ENCODE measurements around the gene PCDHA1.
"Not testable (repeated sequence)": the region's sequence is repeated elsewhere in the genome, so short reads cannot be mapped to it uniquely, and the experiment has no call there.

Gene PCDHA1

GRCh38 chr5:140849831-140850634 is 64.1 kb downstream of the PCDHA1 start:
- DNase-seq = not testable (repeated sequence)

DNA sequence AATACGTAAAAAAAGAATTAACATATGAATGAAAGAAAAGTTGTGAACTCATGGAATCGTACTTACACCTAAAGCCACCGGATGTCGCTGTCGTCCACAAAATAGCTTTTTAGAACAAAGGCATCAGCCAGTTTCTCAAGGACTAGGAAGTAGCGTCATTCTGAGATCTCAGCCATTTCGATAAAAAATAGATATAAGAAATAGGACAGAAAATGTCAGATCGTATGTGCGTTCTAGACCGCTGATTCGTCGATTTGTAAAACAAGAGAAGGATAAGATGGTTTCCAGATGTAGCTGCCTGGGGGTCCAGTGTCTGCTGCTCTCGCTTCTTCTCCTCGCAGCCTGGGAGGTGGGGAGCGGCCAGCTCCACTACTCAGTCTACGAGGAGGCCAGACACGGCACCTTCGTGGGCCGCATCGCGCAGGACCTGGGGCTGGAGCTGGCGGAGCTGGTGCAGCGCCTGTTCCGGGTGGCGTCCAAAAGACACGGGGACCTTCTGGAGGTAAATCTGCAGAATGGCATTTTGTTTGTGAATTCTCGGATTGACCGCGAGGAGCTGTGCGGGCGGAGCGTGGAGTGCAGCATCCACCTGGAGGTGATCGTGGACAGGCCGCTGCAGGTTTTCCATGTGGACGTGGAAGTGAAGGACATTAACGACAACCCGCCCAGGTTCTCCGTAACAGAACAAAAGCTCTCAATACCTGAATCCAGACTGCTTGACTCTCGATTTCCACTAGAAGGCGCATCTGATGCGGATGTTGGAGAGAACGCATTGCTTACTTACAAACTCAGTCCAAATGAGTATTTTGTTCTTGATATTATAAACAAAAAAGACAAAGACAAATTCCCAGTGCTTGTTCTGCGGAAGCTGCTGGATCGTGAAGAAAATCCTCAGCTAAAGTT is 70.1 kb downstream of the PCDHA1 start, which contains the start of gene PCDHA10:
PCDHA10 (plus strand) TSS at position 126 of the 903 bp plus-strand sequence; CDS start at position 278, 152 bp downstream.
- peak in 1 of 14 donors; percentile 6 for DNase-seq

- no peak for DNase-seq
These were observed 71.4 kb downstream of the PCDHA1 start for GRCh38 chr5:140857177-140857986.

- DNase-seq = no peak
These were observed 72.0 kb downstream of the PCDHA1 start for GRCh38 chr5:140857987-140858240.

DNA sequence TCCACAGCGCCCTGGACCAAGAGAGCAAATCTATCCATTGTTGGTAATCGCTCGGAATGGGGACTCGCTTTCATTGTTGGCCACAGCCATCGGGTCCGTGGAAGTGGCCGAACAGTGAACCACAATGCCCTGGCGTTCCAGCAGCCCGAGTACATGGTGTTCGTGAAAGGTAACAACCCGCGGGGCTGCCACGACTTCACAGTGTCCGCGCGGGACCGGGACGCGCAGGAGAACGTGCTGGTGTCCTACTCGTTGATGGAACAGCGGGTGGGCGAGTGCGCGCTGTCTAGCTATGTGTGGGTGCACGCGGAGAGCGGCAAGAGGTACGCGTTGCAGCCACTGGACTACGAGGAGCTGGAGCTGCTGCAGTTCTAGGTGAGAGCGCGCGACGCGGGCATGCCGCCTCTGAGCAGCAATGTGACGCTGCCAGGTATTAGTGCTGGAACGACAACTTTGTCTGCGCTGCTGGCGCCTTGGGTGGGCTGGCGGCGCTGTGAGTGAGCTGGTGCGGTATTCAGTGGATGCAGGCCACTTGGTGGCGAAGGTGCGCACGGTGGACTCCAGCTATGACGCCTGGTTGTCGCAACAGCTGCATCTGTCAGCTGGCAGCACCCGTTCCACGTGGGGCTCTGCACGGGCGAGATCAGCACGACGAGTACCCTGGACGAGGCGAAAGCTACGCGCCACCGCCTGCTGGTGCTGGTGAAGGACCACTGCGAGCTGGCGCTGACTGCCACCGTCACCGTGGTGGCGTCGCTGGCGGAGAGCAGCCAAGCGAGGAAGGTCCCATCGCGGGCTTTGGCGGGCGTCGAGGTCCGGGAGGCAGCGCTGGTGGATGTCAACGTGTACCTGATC is 76.7 kb downstream of the PCDHA1 start:
- no peak for DNase-seq

- peak in 1 of 14 donors; percentile 47 for DNase-seq
These were observed 83.0 kb downstream of the PCDHA1 start, which contains the start of gene PCDHA11 for GRCh38 chr5:140868721-140869554. TSS of gene PCDHA11 (plus strand) at chr5:140868957. CDS start at chr5:140869104, 147 bp downstream.

- no peak for DNase-seq
These were observed 83.6 kb downstream of the PCDHA1 start for GRCh38 chr5:140869555-140869886.

GRCh38 chr5:140870221-140871201 is 84.6 kb downstream of the PCDHA1 start:
- no peak for DNase-seq

- peak in 1 of 14 donors; percentile 30 for DNase-seq
These were observed 89.4 kb downstream of the PCDHA1 start, which contains the start of gene PCDHA12 for GRCh38 chr5:140875085-140876065. TSS of gene PCDHA12 (plus strand) at chr5:140875308. CDS start at chr5:140875473, 165 bp downstream.

DNA sequence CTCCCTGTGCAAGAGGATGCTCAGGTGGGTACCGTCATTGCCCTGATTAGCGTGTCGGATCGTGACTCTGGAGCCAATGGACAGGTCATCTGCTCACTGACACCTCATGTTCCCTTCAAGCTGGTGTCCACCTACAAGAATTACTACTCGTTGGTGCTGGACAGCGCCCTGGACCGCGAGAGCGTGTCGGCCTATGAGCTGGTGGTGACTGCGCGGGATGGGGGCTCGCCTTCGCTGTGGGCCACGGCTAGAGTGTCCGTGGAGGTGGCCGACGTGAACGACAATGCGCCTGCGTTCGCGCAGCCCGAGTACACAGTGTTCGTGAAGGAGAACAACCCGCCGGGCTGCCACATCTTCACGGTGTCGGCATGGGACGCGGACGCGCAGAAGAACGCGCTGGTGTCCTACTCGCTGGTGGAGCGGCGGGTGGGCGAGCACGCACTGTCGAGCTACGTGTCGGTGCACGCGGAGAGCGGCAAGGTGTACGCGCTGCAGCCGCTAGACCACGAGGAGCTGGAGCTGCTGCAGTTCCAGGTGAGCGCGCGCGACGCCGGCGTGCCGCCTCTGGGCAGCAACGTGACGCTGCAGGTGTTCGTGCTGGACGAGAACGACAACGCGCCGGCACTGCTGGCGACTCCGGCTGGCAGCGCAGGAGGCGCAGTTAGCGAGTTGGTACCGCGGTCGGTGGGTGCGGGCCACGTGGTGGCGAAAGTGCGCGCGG is 90.8 kb downstream of the PCDHA1 start:
- not testable (repeated sequence) for DNase-seq

DNA sequence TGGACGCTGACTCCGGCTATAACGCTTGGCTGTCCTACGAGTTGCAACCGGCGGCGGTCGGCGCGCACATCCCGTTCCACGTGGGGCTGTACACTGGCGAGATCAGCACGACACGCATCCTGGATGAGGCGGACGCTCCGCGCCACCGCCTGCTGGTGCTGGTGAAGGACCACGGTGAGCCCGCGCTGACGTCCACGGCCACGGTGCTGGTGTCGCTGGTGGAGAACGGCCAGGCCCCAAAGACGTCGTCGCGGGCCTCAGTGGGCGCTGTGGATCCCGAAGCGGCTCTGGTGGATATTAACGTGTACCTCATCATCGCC is 91.3 kb downstream of the PCDHA1 start:
- DNase-seq = no peak

GRCh38 chr5:140881889-140882590 is 96.1 kb downstream of the PCDHA1 start, which contains the start of gene PCDHA13:
TSS of gene PCDHA13 (plus strand) at chr5:140882124. CDS start at chr5:140882269, 145 bp downstream.
- DNase-seq = peak in 3 of 14 donors; percentile 1 to 52 (median 7)

DNA sequence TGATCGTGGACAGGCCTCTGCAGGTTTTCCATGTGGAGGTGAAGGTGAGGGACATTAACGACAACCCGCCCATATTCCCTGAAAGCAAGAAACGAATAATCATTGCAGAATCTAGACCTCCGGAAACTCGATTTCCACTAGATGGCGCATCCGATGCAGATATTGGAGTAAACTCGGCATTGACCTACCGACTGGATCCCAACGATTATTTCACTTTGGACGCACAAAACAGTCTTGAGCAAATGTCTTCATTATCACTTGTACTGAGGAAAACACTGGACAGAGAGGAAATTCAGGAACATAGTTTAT is 96.6 kb downstream of the PCDHA1 start:
- DNase-seq = peak in 3 of 14 donors; percentile 0 to 24 (median 8)

- no peak for DNase-seq
These were observed 97.4 kb downstream of the PCDHA1 start for GRCh38 chr5:140883373-140883772.

DNA sequence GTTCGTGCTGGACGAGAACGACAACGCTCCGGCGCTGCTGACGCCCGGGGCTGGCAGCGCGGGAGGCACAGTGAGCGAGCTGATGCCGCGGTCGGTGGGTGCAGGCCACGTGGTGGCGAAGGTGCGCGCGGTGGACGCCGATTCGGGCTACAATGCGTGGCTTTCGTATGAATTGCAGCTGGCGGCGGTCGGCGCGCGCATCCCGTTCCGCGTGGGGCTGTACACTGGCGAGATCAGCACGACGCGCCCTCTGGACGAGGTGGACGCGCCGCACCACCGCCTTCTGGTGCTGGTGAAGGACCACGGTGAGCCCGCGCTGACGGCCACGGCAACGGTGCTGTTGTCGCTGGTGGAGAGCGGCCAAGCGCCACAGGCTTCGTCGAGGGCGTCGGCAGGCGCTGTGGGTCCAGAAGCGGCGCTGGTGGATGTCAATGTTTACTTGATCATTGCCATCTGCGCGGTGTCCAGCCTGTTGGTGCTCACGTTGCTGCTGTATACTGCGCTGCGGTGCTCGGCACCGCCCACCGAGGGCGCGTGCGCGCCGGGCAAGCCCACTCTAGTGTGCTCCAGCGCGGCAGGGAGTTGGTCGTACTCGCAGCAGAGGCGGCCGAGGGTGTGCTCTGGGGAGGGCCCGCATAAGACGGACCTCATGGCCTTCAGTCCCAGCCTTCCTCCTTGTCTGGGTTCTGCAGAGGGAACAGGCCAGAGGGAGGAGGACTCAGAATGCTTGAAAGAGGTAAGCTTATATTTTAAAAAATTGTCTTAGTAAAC is 98.2 kb downstream of the PCDHA1 start:
- DNase-seq = no peak

- DNase-seq = no peak
These were observed 130.4 kb downstream of the PCDHA1 start for GRCh38 chr5:140916325-140916724.

Measured in C1 segment of cervical spinal cord (tissue), 14 donors.